Activated gamma-delta T cell treated with anti-CD3 and anti-CD28 coated beads, Interleukin-2, amount 50 U/mL, for 16 hours (primary cell): ENCODE results near the gene ARRB1.
A peak's percentile ranks its signal among the peaks of the same experiment; 100 is the strongest.
"Not testable (repeated sequence)": the region's sequence is repeated elsewhere in the genome, so short reads cannot be mapped to it uniquely, and the experiment has no call there.

Source experiments
- DNase-seq: peaks from one replicate; pipeline ENCODE4 v3.0.0-alpha.2; 2020; ENCODE audit warnings: low read depth

ARRB1 gene

DNA sequence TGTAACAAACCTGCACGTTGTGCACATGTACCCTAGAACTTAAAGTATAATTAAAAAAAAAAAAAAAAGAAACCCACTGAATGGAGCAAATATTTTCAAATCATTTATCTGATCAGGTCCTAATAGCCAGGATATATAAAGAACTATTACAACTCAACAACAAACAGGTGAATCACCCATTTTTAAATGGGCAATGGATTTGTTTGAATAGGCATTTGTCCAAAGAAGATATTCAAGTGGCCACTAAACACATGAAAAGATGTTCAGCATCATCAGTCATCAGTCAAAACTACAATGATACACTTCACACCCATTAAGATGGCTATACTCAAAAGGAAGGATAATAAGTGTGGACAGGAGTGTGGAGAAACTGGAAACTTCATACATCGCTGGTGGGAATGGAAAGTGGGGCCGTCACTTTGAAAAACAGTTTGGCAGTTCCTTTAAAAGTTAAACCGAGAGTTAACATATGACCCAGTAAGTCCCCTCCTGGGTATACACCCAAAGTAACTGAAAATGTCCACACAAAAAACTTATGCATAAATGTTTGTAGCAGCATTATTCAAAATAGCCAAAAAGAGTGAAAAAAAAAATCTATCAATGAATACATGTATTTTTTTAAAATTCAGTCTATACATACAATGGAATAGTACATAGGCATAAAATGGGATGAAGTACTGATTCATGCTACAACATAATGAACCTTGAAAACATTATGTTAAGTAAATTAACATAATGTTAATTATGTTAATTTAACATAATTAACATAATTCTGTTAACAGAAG, 53.1 kb downstream of the ARRB1 start:
- no peak for DNase-seq

DNA sequence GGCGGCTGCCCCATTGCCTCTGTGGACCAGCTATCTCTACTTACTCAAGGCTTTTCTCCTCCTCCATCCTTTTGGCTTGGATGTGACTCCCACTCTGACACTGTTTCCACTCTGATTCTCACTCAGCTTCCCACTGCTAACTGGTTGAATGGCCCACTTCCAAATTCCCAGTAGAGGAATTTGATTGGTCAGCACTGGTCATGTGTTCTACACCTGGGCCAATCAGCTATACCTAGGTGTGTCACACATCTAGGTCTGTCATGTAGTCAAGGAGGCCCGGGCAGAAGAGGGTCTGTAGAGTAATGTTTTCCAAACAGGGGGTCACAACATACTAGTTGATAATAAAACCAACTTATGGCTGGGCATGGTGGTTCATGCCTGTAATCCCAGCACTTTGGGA, 57.6 kb downstream of the ARRB1 start:
- no peak for DNase-seq

DNA sequence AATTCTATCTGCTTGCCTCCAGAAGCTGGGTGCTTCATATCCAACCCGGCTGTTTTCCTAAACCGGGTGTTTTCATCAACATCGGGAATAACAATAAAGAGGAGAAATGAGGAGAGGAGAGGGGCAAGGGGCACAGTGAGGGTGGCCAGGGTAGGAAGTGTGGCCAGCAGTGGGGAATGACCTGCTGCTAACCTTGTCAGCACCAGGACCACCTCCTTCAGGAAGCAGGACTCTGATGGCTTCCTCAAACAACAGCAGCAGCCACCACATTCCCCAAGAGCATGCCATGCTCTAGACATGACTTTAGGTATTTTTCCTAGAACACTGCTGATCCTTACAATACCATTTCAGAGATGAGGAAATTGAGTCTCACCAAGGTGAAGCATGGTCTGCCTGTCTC, 58.5 kb downstream of the ARRB1 start:
- DNase-seq: no peak

DNA sequence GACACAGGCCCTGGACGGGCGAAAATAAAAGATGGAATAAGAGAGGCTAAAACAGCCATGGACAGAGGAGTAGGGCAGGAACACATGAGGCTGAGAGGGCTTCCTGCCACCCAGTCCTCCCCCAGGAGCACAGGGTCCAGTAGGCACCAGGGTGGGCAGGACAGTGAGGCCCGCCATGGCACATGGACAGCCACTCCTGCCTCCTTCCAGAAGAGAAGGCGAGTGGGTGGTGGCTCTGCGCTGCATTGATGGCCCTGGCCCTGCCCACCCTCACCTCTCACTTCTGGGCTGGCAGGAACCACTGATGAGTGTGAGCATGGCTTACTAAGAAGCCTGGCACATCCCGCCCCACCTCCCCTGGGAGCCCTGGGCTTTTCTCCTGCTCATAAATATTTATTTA, 59.7 kb downstream of the ARRB1 start:
- no peak for DNase-seq

DNA sequence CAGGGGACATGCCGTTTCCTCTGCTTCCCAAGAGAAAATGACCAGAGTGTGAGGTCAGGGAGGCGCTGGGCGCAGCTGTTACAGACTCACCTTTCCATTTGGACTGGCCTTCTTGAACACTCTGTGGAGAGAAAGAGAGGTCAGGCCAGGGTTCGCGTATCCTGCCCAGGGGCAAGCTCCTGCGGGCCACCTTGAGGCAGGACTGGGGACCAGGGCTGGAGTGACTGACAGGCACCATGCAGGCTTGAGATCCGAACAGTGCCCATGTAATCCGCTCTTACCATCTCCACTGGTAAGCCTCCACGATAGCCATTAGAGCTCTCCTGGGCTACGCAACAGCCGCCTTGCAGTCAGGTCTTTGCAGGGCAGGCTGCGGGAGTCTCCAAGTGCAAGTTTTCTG, 61.5 kb downstream of the ARRB1 start:
- DNase-seq: no peak

DNA sequence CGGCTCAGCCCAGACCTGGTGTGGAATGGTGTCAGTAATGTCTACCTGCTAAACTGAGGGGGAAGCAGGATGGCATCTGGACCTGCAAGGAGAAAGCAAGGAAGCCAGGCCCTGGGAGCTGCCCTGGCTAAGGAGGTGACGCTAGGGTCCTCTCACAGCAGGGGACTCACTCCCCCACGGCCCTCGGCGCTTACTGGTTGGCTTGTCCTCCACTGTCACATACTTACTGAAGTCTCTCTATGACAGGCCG, 62.0 kb downstream of the ARRB1 start:
- no peak for DNase-seq

DNA sequence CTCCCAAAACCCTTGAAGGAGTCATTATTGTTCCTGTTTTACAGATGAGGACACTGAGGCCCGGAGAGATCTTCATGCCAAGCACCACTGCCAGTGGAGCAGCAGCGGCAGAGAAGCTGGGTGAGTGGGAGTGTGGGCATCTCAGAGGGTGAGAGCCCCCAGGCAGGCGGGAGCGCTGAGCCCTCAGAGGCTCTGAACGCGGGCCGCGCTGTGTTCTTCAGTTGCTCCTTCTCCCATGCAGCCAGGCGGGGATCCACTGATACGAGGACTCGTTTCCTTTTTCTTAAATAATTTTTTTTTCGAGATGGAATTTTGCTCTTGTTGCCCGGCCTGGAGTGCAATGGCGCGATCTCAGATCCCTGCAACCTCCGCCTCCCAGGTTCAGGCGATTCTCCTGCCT, 63.9 kb downstream of the ARRB1 start:
- DNase-seq: no peak

DNA sequence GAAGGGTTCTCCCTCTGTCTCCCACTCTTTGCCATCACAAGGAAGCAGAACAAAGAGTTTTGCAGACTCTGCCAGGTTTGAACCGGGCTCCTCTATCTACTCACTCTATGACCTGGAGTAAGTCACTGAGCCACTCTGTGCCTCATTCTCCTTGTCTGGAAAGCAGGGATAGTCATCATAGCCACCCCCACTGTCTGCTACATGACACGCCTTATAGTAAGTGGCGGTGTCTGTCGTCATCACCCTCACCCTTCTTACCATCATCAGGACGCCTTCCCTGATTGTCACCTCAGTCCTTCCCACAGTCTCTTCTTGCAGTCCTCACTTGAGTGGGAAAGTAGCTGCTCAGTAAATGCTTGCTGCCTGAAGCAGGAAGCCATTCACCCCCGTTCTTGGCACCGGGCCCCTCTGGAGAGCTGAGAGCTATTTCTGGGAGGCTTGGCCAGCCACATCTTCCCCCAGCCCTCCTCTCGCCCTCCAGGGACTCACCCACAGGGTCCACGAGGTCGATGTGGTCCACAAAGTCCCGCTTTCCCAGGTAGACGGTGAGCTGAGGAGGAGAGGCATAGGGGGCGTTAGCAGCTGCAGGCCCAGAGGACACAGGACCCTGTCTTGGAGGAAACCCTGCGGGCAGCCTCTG, 64.5 kb downstream of the ARRB1 start:
- DNase-seq: no peak

DNA sequence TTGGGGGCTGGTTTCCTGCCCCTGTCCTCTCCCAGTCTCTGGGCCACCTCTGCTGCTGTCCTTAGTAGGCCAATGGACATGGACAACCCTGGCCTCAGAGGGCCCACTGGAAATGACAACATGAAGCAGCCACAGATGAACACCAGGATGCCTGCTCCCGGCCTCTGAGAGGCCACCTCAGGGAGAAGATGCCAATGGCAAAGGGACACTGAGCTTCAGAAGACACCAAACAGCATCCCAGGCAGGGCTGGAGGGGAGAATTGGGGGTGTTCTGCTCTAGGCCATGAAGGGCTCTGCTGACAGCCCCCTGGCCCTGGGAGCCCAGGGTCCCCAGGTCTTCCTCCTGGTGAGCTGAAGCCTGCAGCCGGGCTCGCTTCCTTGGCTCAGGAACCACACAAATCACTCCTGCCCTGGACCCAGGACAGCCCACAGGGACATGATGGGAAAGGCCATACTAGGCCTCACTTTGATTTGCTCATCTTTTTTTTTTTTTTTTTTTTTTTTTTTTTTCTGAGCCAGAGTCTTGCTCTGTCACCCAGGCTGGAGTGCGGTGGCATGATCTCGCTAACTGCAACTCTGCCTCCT, 65.6 kb downstream of the ARRB1 start:
- DNase-seq: no peak

DNA sequence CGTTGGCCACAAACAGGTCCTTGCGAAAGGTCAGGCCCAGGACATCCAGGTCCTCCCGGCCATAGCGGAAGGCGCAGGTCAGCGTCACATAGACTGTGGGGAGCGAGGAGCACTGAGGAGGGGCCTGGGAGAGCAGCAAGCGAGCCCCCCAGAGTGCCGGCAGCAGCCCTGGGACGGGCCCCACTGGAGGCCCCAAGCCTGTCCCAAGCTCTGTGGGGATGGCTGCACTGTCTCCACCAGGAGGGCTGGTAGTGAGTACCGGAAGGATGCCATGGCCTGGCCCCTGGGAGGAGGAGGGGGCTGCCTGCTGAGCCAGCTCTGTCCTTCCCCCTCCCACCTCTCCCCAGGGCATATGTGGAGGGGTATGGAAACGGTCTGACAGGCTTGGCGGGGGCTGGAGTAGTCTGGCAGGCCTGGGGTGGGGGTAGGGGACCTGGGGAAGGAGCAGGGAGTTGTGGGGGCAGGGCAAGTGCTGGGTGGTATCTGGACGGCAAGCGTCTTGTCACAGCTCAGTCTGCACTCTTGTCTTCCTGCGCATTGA, 68.0 kb downstream of the ARRB1 start:
- no peak for DNase-seq

DNA sequence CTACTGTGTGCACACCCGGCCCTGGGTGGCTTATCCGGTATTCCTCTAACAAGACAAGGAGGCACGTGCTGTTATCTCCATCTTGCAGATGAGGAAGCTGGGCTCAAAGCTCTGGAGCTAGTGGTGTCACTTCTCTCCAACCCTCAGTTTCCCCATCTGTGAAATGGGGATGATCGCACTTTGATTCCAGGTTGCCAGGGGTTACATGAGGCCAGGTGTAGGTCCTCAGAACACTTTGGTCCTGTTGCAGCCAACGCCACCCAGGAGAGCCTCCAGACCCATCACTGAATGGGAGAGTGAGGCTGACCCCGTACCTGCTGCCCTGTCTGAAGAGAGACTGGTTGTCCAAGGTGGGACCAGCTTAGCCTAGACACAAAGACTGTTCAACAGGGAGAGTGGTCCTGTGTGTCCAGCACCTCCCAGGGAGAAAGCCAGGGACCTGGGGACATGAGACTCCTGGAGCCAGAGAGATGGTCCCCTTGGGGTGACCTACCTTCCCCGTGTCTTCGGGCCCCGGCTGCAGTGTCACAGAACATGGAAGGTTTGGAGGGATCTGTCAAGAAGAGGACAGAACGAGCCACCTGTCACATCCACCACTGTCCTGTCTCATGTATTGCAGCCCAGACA, 69.9 kb downstream of the ARRB1 start:
- DNase-seq: no peak

DNA sequence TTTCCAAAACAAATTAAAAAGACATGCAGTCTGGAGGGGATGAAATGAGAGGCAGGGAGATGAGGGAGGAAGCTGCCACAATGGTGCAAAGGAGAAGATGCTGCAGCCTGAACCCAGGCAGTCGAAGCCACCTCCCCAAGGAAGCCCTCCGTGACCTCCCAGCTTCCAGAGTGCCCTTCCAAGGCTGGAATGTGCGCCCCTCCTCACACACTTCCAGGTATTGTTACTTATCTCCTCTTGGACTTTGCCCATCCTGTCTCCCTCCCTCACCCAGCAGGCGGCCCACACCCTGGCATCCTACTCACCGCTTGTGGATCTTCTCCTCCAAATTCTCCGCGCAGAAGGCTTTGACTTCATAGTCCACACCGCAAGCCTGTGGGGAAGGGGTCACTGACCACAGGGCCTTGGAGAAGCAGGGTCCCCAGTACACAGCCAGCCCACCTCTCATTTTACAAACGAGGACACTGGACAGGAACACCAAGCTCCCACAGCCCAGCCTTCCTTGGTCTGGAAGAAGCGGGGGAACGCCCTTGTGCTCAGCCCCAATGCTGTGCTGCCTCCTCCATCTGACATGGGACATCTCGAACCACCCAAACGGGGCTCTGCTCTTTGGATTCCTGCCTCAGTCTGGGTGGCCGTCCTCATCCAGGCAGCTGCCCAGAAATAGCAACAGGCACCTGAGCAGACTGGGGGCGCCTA, 70.5 kb downstream of the ARRB1 start:
- DNase-seq: no peak

DNA sequence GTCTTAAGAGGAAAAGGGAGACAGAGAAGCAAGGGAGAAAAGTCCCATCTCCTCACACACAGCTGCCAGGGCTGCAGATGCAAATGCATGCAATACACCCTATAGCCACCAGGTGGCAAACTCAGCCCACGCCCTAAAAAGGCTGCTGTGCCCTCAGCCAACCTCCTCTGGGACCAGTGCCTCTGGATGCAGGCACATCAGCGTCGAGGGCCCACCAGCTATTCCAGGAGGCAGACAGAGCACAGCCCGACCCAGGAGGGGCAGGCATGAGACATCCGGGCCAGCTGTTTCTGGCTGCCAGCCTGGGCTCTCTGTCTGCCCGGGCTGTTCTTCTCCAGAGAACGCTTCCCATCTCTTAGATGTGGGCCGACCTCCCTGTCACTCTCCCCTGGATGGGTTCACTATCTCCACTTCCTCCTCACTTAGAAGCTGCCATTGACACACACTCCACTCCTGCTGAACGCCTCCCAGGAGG, 71.2 kb downstream of the ARRB1 start:
- DNase-seq: peak; percentile 66

DNA sequence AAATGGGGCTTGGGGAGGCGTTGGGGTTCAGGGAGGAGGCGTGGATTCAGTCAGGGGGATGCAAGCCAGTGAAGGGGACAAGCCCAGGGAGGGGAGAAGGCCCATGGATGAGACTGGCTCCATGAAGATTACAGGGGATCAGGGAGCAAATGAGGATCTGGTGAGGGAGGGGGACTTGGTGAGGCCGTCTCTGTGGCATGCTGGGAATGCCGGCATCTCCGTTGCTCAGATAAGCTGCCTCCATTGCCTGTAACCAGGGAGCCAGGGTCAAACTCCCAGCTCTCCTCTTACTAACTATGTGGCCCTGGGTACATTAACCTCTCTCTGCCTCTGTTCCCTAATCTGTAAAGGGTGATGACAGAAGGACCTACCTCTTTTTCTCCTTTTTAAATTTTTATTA, 72.2 kb downstream of the ARRB1 start:
- no peak for DNase-seq

DNA sequence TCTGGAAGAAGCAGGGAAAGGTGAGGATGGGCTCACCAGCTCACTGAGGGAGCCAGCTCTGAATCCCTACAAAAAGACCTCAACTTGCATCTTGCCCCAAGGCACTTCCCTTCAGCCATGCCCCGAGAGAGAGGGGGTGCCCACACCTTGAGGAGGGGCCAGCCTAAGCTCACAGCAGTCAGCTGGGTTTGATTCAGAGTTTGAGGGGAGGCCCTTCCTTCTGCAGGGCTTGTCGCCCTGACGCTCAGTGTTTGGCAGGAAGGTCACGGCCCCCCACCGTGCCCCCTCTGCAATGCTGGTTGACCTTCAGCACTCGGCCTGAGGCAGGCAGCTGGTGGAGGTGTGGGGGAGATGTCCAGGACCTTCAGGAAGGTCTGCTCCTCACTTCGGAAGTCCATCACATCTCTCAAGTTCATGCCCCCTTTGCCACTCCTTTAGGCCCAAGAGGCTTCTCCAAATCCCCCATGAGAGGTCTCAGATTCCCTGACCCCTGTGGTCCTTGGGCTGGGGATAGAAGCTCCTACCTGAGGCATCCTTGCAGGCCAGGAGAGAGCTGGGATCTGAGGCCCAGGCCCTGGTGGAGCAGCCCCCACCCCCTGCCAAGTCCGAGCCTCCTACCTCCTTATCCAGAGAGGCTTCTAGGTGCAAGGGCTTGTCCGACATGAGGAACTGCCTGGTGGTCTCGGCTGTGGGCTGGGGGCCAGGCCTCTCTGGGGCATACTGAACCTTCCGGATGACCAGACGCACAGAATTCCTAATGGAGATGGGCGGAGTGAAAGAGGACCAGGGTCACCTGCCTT, 73.3 kb downstream of the ARRB1 start:
- no peak for DNase-seq

DNA sequence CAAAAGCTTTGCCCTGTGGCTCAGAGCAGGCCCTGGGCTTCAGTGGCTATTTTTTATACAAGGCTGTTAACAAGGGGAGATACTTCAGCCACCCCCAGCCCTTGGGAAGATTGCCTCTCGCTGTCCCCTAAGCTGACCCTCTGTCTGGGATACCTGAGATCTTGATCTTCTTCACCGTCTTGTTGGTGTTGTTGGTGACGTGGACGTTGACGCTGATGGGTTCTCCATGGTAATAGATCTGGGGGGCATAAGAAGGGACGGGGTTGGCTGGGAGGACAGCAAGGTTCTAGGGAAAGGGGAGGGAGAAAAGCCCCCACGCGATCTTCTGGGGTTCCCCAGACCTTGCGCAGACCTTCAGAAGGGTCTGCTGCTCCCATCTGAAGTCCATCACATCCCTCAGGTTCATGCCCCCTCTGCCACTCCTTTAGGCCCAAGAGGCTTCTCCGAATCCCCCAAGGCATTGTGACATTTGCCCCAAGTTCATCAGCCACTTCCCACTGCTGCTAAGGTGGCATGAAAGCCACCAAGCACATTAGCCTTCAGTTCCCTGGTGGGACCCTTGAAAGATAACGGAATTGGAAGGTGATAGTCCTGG, 74.2 kb downstream of the ARRB1 start:
- DNase-seq: no peak

DNA sequence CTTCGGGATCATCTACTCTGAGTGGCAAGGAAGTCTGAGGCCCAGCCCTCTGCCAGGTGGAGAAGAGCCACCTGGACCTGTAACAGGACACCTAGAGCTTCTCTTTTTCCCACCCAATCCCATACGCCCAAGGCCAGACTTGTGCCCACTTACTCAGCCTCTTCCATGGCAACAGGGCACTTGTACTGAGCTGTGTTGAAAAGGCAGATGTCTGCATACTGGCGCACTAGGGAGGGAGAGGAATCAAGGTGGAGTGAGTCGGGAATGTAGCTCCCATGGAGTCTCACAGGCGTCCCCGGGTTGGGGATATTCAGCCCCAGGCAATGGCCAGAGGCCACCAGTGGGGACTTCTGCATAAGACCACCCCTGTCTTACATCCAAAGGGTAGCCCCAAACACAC, 74.8 kb downstream of the ARRB1 start:
- no peak for DNase-seq

DNA sequence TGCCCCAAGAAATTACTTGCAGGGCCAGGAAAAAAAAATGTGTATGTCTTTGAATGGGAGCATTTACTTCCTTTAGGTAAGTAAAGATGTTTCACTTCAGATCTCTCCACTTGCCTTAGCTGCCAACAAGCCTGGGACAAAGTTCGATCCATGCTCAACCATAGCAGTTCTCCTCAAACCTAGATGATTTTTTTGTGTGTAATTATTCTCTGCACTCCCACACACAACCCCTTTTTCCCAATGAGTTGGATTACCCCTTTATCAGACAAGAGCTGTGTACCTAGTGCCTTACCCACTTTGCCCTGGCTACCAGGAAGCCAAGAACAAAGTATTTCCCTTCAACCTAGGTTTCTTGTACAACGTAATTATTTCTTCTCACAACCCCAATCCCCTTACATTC, 75.3 kb downstream of the ARRB1 start:
- DNase-seq: no peak

DNA sequence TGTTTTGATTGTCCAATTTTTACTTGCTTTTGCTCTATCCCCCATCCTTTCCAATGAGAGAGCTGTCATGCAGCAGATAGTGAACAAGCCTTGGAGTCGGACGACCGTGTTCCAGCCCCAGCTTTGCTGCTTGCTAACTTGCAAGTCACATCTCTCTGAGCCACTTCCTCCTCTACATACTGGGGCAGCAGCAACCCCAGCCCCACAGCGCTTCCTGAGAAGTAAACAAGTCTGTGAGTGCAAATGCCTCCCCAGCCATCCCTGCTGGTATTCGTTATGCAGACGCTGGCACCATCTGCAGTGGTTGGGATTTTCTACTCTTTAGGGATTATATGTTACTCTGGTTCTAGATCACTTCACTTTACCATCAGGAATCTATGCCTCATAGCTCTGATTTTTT, 75.9 kb downstream of the ARRB1 start:
- peak; percentile 56 for DNase-seq

DNA sequence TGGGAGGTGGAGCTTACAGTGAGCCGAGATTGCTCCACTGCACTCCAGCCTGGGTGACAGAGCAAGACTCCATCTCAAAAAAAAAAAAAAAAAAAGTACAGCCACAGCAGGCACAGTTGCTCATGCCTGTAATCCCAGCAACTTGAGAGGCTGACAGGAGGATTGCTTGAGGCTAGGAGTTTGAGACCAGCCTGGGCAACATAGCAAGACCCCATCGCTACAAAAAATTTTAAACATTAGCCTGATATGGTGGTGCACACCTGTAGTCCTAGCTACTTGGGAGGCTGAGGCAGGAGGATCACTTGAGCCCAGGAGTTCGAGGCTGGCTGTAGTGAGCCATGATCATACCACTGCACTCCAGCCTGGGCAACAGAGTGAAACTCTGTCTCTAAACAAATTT, 76.7 kb downstream of the ARRB1 start:
- DNase-seq: not testable (repeated sequence)
